Measurements from ENCODE around the gene TIMM13.

DNA sequence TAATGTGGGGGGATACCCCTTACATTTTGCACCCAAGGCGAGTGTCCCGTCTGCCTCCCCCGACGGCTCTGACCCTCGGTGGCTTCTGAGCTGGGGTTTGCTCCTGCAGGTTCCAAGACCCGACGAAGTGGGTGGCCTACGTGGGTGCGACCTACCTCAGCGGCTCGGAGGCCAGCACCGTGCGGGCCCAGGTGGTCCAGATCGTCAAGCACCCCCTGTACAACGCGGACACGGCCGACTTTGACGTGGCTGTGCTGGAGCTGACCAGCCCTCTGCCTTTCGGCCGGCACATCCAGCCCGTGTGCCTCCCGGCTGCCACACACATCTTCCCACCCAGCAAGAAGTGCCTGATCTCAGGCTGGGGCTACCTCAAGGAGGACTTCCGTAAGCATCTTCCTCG lies 19.1 kb downstream of the TIMM13 start:
- TF ChIP-seq CTCF (conservative IDR thresholded peaks at IDR 0.05) (no peak), ZFX (IDR thresholded peaks at IDR 0.05) (no peak)

All from C4-2B (cell line).